Stimulated activated naive CD8-positive, alpha-beta T cell treated with anti-CD3 and anti-CD28 coated beads, Interleukin-15, Interleukin-2, amounts not matched to agents 100 U/mL and 50 U/mL, for 24 hours (primary cell): ENCODE results near the gene ANKRD53.
A peak's percentile ranks its signal among the peaks of the same experiment; 100 is the strongest.
"Not testable (repeated sequence)": the region's sequence is repeated elsewhere in the genome, so short reads cannot be mapped to it uniquely, and the experiment has no call there.

Source experiments
- ATAC-seq: fragments of 150-1000 bp; cut with Tn5 transposase; one replicate; pipeline ENCODE4 v1.10.0; 2021
- DNase-seq: peaks from one replicate; pipeline ENCODE4 v3.0.0; 2021

ANKRD53 gene

DNA sequence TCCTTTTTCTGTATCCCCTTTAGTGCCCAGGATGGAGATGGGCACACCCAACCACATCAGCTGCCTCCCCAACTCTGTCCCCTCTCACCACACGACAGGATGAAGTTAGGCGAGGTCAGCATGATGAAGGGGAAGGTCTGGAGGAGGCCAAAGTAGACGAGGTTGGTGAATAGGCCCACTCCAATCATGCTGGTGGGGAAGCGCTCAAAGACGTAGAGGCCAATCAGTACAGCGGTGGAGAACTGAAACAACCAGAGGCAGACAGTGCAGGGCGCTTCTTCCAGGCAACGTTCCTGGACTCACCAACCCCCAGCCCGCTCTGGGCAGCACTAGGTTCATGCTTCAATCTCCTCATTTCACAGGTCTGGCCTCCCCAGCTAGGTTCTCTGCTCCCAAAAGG, 13.3 kb downstream of the ANKRD53 start:
- DNase-seq = no peak
- no peak for ATAC-seq

DNA sequence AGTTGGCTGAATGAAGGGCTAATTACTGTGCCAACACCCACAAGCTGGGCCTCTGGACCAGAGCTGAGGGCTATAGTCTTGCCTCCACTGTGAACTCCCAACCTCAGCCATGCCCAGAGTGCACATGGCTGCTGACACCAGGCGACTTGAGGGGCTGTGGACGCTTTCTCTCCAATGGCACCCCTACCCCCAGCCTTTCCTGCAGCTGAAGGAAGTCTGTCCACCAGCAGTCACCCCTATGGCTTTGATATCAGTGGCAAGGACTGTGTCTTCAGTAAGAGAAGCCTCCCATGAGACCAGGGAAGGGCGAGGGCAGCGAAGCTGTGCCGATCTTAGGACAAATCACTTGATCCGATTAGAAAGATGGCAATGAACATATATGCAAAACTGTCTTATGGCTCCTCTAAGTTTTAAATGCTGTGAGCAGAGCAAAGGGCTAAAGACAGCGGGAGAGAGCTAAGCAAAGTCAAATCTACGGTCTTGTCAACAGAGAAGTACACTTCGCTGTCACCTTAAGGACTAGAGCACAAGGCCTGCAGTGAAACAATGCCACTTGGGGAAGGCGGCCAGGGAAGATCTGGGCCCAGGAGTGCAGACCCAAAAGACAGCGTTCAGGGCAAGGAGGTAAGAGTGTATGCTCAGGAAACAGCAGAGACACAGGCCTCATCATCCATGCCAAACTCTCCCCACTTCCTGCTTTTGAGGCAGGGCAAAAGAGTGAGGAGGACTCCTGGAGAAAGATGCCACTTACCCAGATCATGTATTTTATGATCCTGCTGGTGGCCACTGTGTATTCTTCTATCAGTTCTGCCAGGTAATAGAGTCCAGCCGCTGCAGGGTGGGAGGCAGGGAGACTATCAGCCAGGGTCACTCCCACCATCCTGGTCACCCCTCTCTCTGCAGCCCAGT, 14.8 kb downstream of the ANKRD53 start:
- DNase-seq = no peak
- ATAC-seq = no peak

GRCh38 chr2:70994009-70994698, 15.7 kb downstream of the ANKRD53 start:
- DNase-seq (peak; percentile 70), ATAC-seq (peak; percentile 30)

GRCh38 chr2:70994699-70995425, 16.4 kb downstream of the ANKRD53 start, which contains the start of gene TEX261:
Gene TEX261 (minus strand): TSS chr2:70994873. CDS start chr2:70994757, 116 bp downstream.
- DNase-seq (peak; percentile 96), ATAC-seq (peak; percentile 99)

GRCh38 chr2:70995426-70995729, 16.9 kb downstream of the ANKRD53 start:
- ATAC-seq (peak; percentile 30), DNase-seq (peak; percentile 55)

GRCh38 chr2:70998885-70999284, 20.5 kb downstream of the ANKRD53 start:
- not testable (repeated sequence) for DNase-seq, ATAC-seq

DNA sequence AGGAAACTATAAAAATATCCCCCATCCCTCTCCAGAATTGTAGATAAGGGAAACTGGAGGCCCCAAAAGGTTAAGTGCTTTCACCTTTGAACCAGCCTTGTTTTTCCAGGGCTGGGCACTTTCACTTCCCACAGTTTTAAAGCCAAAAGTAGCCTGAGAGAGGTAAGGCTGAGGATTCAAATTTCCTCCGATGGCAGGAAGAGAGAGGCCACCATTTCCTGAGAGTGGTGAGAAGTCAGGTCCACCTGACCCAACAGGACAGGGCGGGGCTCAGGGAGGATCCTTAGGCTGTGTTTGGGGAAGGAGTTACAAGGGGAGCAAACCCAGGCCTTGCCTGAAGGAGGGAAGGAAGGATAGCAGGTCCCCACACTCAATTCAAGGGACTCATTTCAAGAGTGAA, 20.9 kb downstream of the ANKRD53 start:
- no peak for DNase-seq
- ATAC-seq = no peak

DNA sequence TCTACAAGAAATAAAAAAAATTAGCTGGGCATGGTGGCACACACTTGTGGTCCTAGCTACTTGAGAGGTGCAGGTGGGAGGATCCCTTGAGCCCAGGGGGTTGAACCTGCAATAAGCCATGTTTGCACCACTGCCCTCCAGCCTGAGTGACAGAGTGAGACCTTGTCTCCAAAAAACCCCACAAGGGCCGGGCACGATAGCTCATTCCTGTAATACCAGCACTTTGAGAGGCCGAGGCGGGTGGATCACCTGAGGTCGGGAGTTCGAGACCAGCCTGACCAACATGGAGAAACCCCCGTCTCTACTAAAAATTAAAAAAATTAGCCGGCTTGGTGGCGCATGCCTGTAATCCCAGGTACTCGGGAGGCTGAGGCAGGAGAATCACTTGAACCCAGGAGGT, 21.5 kb downstream of the ANKRD53 start:
- ATAC-seq, DNase-seq: not testable (repeated sequence)

DNA sequence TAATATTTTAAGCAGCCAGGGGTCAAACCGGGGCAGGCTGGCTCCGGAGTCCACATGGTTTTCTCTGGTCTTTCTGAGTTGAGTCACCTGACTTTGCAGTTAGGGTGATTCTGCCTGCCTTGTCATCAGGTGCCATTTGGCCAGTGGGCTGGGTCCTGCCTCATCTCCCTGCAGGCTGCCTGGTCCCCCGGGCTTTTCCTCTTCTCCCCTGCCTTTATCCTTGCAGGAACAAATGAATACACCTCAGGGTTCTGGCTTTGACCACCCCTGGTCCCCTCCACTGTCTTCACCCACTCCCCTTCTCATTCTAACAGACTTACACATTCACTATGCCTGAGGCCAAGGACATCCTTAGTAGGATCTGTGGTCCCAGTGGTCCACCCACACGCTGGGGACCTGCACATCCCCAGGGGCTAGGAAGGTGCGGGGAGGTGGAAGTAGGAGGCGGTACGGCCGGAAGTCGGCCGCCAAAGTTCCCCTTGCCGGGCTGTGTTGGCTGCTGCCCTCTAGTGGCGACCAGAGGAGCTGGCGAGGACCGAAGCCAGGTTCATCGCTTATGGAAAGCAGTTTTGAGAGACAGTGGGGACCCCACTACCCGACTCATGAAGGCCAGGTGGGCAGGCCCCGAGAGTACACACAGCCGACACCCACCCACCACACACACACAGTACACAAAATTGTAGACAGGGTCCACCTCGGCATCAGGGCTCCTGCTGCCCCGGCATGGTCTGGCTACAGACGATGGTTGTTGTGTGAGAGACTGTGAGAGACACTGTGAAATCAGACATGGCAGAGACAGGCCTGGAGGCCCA, 22.6 kb downstream of the ANKRD53 start:
- DNase-seq (peak; percentile 87), ATAC-seq (peak; percentile 85)

DNA sequence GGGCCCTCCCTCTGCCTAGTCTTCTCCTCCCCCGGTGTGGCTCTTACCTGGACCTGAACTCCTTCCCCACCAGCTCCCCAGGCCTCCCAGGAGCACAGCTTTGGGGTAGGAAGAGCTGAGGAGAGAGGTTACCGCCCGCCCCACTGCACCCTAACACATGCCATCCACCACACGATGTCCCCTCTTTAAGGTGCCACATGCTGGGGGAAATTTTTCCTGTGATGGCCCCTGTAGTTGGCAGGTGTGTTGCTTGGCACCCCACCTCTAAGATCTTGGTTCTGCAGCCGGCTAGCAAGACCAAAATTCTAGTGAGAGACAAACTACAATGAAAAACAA, 23.1 kb downstream of the ANKRD53 start:
- no peak for DNase-seq
- no peak for ATAC-seq

DNA sequence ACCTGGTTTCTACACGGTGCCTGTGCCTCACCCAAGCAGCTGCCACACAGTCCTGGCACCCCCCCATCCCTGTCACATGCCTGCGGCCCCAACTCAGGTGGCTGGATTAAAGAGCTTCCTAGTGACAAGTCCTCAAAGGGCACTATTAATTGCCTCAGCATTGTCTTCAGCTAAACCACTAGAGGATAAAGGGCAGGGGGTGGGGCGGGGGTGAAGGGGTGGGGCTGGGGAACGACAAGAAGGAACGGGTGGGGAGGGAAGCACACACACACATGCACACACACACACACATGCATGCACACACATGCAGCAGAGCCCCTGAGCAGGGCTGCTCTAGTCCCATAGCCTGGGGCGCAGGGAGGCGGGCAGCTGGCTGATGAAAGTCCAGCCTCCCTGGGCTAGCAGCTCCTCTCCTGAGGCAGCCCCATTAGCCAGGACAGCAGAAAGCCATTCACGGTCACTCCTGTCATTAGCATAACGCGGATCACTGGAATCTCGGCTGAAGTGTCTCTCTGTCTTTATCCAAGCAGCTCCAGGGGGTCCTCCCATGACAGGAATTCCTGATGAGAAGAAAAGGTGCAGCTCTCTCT, 23.6 kb downstream of the ANKRD53 start:
- no peak for DNase-seq

DNA sequence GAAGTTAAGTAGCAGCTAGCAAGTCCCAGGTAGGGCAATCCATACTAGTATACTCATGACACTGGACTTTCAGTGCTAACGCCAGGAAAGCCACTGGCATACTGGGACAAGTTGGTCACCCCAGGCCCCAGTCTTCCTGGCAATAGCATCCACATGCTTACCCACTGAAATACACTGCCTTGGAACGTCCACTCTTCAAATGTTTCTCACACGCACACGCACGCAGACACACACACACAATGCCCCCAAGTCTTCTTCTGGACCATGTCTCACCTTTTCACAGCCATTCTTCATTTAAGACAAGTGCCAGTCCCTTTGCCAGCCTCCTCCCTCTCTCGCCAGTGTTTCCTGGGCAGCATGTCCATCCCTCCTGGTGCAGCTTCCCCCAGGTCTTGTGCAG, 25.0 kb downstream of the ANKRD53 start:
- DNase-seq (no peak), ATAC-seq (no peak)

More for the DNA sequence above, 23.6 kb downstream of the ANKRD53 start:
- no peak for ATAC-seq

DNA sequence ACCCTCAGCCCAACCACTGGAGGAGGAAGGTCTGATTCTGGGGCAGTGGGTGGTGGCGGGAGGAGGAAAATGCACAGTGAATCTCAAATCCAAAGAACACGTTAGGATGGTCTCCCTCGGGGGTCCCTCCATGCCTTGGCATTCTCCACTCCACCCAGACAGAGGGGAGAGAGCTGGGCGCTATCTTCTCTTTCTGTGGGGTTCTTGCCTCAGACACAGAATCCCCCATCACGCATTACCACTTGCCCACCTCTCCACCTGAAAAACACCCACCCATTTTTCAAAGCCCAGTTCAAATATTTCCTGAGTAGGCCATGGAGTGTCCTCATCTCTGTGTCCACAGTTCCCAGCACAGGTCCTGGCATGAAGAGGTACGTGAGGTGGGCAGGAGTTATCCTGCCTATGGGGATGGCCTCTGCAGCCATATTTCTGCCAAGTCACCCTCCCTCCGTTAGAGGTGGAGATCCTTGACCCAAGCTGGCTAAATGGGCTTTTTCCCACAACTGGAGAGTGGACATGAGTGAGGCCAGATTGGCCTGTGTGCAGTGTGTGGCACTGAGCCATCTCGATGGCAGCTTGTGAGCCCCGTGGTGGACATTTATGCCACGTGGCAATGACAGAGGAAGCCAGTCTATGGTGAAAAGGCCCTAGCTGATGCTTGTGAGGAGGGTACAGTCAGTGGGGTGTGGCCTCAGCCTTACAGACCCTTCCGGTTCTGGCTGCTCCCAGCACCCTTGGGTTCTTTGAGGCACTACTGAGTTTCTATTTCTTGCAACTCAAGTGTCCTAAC, 25.7 kb downstream of the ANKRD53 start:
- DNase-seq (no peak), ATAC-seq (no peak)

DNA sequence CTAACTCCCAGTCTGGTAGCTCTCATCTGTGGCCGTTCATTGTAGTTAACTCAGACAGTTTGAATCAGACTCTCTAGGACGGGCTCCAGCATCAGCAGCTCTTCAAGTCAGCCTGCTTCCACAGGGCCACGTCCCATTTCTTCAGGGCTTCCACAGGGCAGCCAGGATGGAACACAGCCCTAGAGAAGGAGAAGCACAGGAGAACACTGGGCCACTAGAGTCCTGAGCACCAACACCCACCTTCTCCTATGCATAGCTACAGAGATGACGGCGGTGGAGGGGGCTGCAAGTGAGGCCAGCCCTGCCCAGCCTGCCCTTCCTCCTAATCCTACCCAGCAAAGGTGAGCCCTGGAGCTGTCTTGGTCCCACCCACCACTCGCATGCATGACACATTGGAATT, 26.4 kb downstream of the ANKRD53 start:
- no peak for DNase-seq
- no peak for ATAC-seq

GRCh38 chr2:71005271-71006202, 27.1 kb downstream of the ANKRD53 start:
- DNase-seq (no peak), ATAC-seq (no peak)

DNA sequence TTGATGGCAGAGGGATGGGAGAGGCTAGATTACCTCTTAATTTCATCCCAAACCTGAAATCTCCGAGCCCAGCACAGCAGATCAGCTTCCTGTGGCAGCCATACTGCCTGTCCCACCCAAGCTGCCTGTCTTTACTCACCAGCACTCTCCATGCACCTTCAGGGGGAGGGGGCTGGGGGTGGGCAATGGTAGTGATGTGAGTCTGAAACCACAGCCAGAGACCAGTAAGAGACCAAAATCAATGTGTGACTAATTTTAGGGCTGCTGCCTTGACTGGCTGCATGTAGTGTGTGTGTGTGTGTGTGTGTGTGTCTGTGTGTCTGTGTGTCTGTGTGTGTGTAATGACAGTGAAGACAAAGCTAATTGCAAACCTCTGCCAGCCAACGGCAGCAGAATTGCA, 27.9 kb downstream of the ANKRD53 start:
- DNase-seq (no peak), ATAC-seq (no peak)

- DNase-seq = no peak
- peak; percentile 17 for ATAC-seq
Measured at GRCh38 chr2:71006955-71007799, 28.7 kb downstream of the ANKRD53 start.

GRCh38 chr2:71008342-71008741, 29.9 kb downstream of the ANKRD53 start:
- no peak for ATAC-seq
- no peak for DNase-seq

- not testable (repeated sequence) for ATAC-seq, DNase-seq
Measured at GRCh38 chr2:71011786-71012185, 33.4 kb downstream of the ANKRD53 start.
